HCT116 (cell line): ENCODE measurements around the gene TMEFF2. TPM values are rescaled to one million over a fixed set of nuclear protein-coding genes. Genes with fewer than 3 reads are reported as not detected.

Source experiments
- ATAC-seq: fragments of 200-7000 bp; cut with Tn5 transposase; 2 replicates; pipeline ENCODE4 v1.9.1; 2020; ENCODE audit warnings: mild to moderate bottlenecking, moderate library complexity
- BruUV-seq: library from RNA; stranded (reverse); fragments of 400-500 nt; replicated peaks from 2 replicates; lab custom pipeline; 2021; lab: Mats Ljungman, UMichigan
- CTCF ChIA-PET: fragments of 300-600 bp; sonication (Branson Sonifier 250); formaldehyde crosslinking; loops from one replicate; lab custom pipeline; 2021; ENCODE audit warnings: antibody characterized with exemption; lab: Charles Lee
- POLR2A ChIA-PET: fragments of 300-600, 350-600 bp; sonication (Branson Sonifier 250); formaldehyde crosslinking; loops from one replicate; lab custom pipeline; 2021; ENCODE audit warnings: antibody characterized with exemption; lab: Charles Lee
- RAD21 ChIA-PET, 2 experiments: fragments of 300-600 bp; sonication (Branson Sonifier 250); formaldehyde crosslinking; loops; one replicate each; lab custom pipeline; 2023; ENCODE audit warnings: low total read pairs in 2 of 2; ENCODE audit not compliant: uncharacterized antibody in 2 of 2, unreplicated experiment in 2 of 2, low non-redundant PET in 1 of 2; lab: Charles Lee
- DNase-seq: peaks from one replicate; pipeline ENCODE4 v3.0.0-alpha.2; 2010; ENCODE audit warnings: low read depth, low spot score
- H2AFZ ChIP-seq: fragments of 200-600 bp; shearing (Covaris generic), sonication (generic); 2 replicates; pipeline ENCODE4 v1.6.1; 2017; ENCODE audit warnings: low read depth, mixed run types, mixed read lengths, antibody characterized with exemption, low read length; ENCODE audit not compliant: poor library complexity, severe bottlenecking
- H3K27ac ChIP-seq: 2 replicates; pipeline ENCODE4 v1.5.1; 2012; ENCODE audit warnings: low read depth, low read length
- H3K27me3 ChIP-seq: fragments of 200-600 bp; sonication (generic); 2 replicates; pipeline ENCODE4 v1.6.1; 2016; ENCODE audit warnings: mixed run types, low read length, mixed read lengths; ENCODE audit not compliant: insufficient read depth
- H3K36me3 ChIP-seq, 2 experiments: fragments of 200-500 bp in 1 of 2; fragments of 200-600 bp in 1 of 2; sonication (Bioruptor generic) in 1 of 2; sonication (generic) in 1 of 2; 2 replicates each; pipeline versions ENCODE4 v1.5.1 to v1.6.1; 2014 to 2016; ENCODE audit warnings: low read length in 2 of 2, inconsistent platforms in 1 of 2, mixed read lengths in 1 of 2, mixed run types in 1 of 2; ENCODE audit not compliant: insufficient read depth in 2 of 2, control insufficient read depth in 1 of 2
- H3K4me1 ChIP-seq, 2 experiments: fragments of 200-600 bp in 1 of 2; sonication (generic) in 1 of 2; 2 replicates each; pipeline versions ENCODE4 v1.5.1 to v1.6.1; 2012 to 2017; ENCODE audit warnings: low read length in 2 of 2, inconsistent platforms in 1 of 2, mild to moderate bottlenecking in 1 of 2, mixed read lengths in 1 of 2, mixed run types in 1 of 2, moderate library complexity in 1 of 2; ENCODE audit not compliant: insufficient read depth in 2 of 2, control insufficient read depth in 1 of 2
- H3K4me2 ChIP-seq: fragments of 200-600 bp; sonication (generic); 2 replicates; pipeline ENCODE4 v1.6.1; 2017; ENCODE audit warnings: mixed run types, low read length, mixed read lengths
- H3K4me3 ChIP-seq, 2 experiments: fragments of 200-600 bp in 1 of 2; sonication (generic) in 1 of 2; replicated peaks in 1 of 2; 2 replicates each; pipeline ENCODE4 v1.5.1; 2011 to 2016; ENCODE audit warnings: low read length in 2 of 2, control low read depth in 1 of 2, low read depth in 1 of 2, mild to moderate bottlenecking in 1 of 2, mixed read lengths in 1 of 2, mixed run types in 1 of 2
- H3K79me2 ChIP-seq: fragments of 200-600 bp; sonication (generic); 2 replicates; pipeline ENCODE4 v1.6.1; 2017; ENCODE audit warnings: mild to moderate bottlenecking, mixed run types, low read length, moderate library complexity, mixed read lengths; ENCODE audit not compliant: insufficient read depth
- H3K9ac ChIP-seq: fragments of 200-600 bp; sonication (generic); 2 replicates; pipeline ENCODE4 v1.6.1; 2016; ENCODE audit warnings: low read length, mixed read lengths
- H3K9me2 ChIP-seq: fragments of 200-600 bp; sonication (generic), shearing (Covaris generic); 2 replicates; pipeline ENCODE4 v1.6.1; 2017; ENCODE audit warnings: mixed run types, mild to moderate bottlenecking, moderate library complexity; ENCODE audit not compliant: insufficient read depth
- H3K9me3 ChIP-seq, 2 experiments: fragments of 200-500 bp in 1 of 2; fragments of 200-600 bp in 1 of 2; sonication (Bioruptor generic) in 1 of 2; sonication (generic) in 1 of 2; 2 replicates each; pipeline ENCODE4 v1.6.1; 2014 to 2017; ENCODE audit warnings: low read length in 2 of 2, mixed read lengths in 2 of 2, inconsistent platforms in 1 of 2, low read depth in 1 of 2, mild to moderate bottlenecking in 1 of 2, mixed run types in 1 of 2, moderate library complexity in 1 of 2; ENCODE audit not compliant: control insufficient read depth in 1 of 2, insufficient read depth in 1 of 2
- H4K20me1 ChIP-seq: fragments of 200-600 bp; sonication (generic), shearing (Covaris generic); 2 replicates; pipeline ENCODE4 v1.6.1; 2017; ENCODE audit warnings: mixed run types, mild to moderate bottlenecking, moderate library complexity; ENCODE audit not compliant: insufficient read depth
- ATF3 ChIP-seq: IDR thresholded peaks from 2 replicates; pipeline ENCODE4 v1.6.1; 2012
- CBX3 ChIP-seq: IDR thresholded peaks from 2 replicates; pipeline ENCODE4 v1.6.1; 2012; ENCODE audit warnings: low read depth
- CEBPB ChIP-seq: IDR thresholded peaks from 2 replicates; pipeline ENCODE4 v1.6.1; 2012; ENCODE audit warnings: low read depth
- CTCF ChIP-seq, 3 experiments: fragments of 200-600 bp in 1 of 3; sonication (generic) in 1 of 3; IDR thresholded peaks in 2 of 3; conservative IDR thresholded peaks in 1 of 3; 2 replicates each; pipeline ENCODE4 v1.5.1; 2012 to 2017; ENCODE audit warnings: low read depth in 2 of 3, low read length in 2 of 3, antibody characterized with exemption in 1 of 3, borderline replicate concordance in 1 of 3, control low read depth in 1 of 3, mild to moderate bottlenecking in 1 of 3, mixed read lengths in 1 of 3, mixed run types in 1 of 3, moderate library complexity in 1 of 3; ENCODE audit not compliant: insufficient read depth in 1 of 3
- EGR1 ChIP-seq: IDR thresholded peaks from 2 replicates; pipeline ENCODE4 v1.6.1; 2012; ENCODE audit warnings: low read depth
- ELF1 ChIP-seq: IDR thresholded peaks from 2 replicates; pipeline ENCODE4 v1.6.1; 2012; ENCODE audit warnings: low read depth, borderline replicate concordance
- FOSL1 ChIP-seq: IDR thresholded peaks from 2 replicates; pipeline ENCODE4 v1.6.1; 2012; ENCODE audit warnings: low read depth
- POLR2AphosphoS5 ChIP-seq: IDR thresholded peaks from 2 replicates; pipeline ENCODE4 v1.6.1; 2011; ENCODE audit warnings: mild to moderate bottlenecking, low read depth, low read length, moderate library complexity
- SP1 ChIP-seq: IDR thresholded peaks from 2 replicates; pipeline ENCODE4 v1.6.1; 2012; ENCODE audit warnings: low read depth
- TCF7L2 ChIP-seq: IDR thresholded peaks from 2 replicates; pipeline ENCODE4 v1.7.0; 2011; ENCODE audit warnings: borderline replicate concordance, inconsistent platforms; ENCODE audit not compliant: insufficient read depth, insufficient read length; ENCODE audit errors: extremely low read depth
- YY1 ChIP-seq: IDR thresholded peaks from 2 replicates; pipeline ENCODE4 v1.6.1; 2011; ENCODE audit warnings: low read length, low read depth, moderate library complexity, mild to moderate bottlenecking; ENCODE audit not compliant: insufficient replicate concordance; ENCODE audit errors: extremely low read depth
- ZBTB33 ChIP-seq: IDR thresholded peaks from 2 replicates; pipeline ENCODE4 v1.6.1; 2011; ENCODE audit warnings: mild to moderate bottlenecking, low read length, moderate library complexity; ENCODE audit not compliant: insufficient replicate concordance; ENCODE audit errors: extremely low read depth
- ZFX ChIP-seq: fragments of 450-650 bp; IDR thresholded peaks from 2 replicates; pipeline ENCODE4 v1.6.1; 2017
- ZNF274 ChIP-seq: fragments of 200-500 bp; sonication (Bioruptor generic); IDR thresholded peaks from 2 replicates; pipeline ENCODE4 v1.6.1; 2014; ENCODE audit warnings: mild to moderate bottlenecking, low read depth, low read length, inconsistent platforms
- intact Hi-C: fragments of 100-400 bp; cut with micrococcal nuclease; formaldehyde crosslinking; loops from 2 replicates; pipeline ENCODE4 v1.10.0; 2022
- total RNA-seq: library from RNA; stranded (reverse); gene quantifications from one replicate; pipeline ENCODE4 v1.2.1, GENCODE V29; 2021; ENCODE audit not compliant: unreplicated experiment

The TMEFF2 gene
- total RNA-seq, 1 experiment from 2014 or later = not detected

GRCh38 chr2:192053921-192054320 lies 140.8 kb downstream of the TMEFF2 start:
- no peaks in the 10 kb centered on the region for H3K27me3 ChIP-seq
- intact Hi-C loops = loop anchor here (5.0 kb wide), 1 partner anchor 48 kb away; no protein-coding TSS in a partner anchor
- BruUV-seq = no TSS peak
- H3K79me2 ChIP-seq = no peaks in the 10 kb centered on the region
- no peak overlapping the region for H2AFZ ChIP-seq
- no peak overlapping the region for H3K4me3 ChIP-seq
- H3K4me1 ChIP-seq = no peaks in the 10 kb centered on the region
- CTCF ChIA-PET = no interaction called here
- no peak for ATAC-seq
- H3K9ac ChIP-seq = no peak overlapping the region
- H3K4me2 ChIP-seq = no peak overlapping the region
- RAD21 ChIA-PET = no interaction called here
- no peaks in the 10 kb centered on the region for H3K36me3 ChIP-seq
- TF ChIP-seq FOSL1 (no peak), ELF1 (no peak), EGR1 (no peak), POLR2AphosphoS5 (no peak), CTCF (IDR thresholded peaks at IDR 0.05 in 2 of 3, conservative IDR thresholded peaks at IDR 0.05 in 1 of 3; ENCODE audit: borderline replicate concordance in 1 of 3, insufficient read depth in 1 of 3, low read depth in 2 of 3, low read length in 2 of 3) (no peak), CEBPB (no peak), ZBTB33 (no peak), SP1 (no peak), ZFX (no peak), CBX3 (no peak), ATF3 (no peak), TCF7L2 (no peak), ZNF274 (no peak), YY1 (no peak)
- TF ChIP-seq, all 23 proteins: peak for 0
- H3K27ac ChIP-seq = no peak overlapping the region
- POLR2A ChIA-PET = no interaction called here
- H4K20me1 ChIP-seq = no peaks in the 10 kb centered on the region
- no peaks in the 10 kb centered on the region for H3K9me3 ChIP-seq
- no peak for DNase-seq
- H3K9me2 ChIP-seq = no peaks in the 10 kb centered on the region
